Measurements from ENCODE around the gene MYO1A. TPM values are rescaled to one million over a fixed set of nuclear protein-coding genes. Genes with fewer than 3 reads are reported as not detected.
"Not testable (repeated sequence)": the region's sequence is repeated elsewhere in the genome, so short reads cannot be mapped to it uniquely, and the experiment has no call there.

MYO1A gene
- total RNA-seq, 3 donors from 2014 or later = 0.38 to 1.0 (median 0.71) TPM

DNA sequence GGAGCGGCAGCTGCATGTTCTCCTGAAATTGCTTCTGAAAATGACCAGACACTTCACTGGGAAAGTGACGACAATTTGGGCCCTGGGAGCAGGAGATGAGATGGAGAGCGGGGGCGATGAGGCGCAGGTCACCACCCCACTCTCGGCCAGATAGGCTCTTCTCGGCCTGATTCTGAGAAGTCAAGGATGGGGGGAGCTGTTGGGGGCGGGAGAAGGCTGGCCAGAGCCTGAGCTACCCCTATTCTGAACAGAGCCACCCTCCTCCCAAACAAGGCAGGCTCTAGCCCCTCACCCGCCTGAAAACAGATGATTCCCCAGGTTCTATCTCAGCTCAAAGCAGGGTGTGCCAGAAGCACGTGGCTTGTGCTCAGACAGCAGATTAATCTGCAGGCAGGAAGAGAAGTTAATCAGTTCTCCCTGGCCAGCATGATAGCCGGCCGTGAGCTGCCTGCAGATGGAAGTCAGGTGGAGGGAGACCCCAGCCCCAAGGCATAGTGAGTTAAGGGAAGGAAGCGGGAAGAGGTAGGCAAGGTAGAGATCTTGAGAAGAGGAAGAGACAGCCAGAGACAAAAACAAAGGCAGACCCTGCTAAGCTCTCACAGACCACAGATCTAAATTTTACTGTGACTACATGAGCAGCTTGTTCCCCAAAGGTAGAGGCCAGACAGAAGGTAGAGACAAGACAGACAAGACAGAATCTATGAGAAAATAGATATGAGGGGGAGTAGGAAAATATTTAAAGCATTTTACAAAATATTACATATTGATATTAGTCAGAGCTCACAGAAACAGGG, 22.7 kb downstream of the MYO1A start:
- ATAC-seq (peak; percentile 64 to 70), DNase-seq (no peak)
- Mint-ChIP-seq H3K9me3 (no peaks in the 10 kb centered on the region), H3K36me3 (ENCODE audit: insufficient read depth) (no peaks in the 10 kb centered on the region), H3K4me1 (ENCODE audit: low read depth) (peaks cover 48% of the 10 kb centered on the region), H3K4me3 (peak overlapping the region; percentile 48), H3K27me3 (ENCODE audit: low read depth) (no peaks in the 10 kb centered on the region)

DNA sequence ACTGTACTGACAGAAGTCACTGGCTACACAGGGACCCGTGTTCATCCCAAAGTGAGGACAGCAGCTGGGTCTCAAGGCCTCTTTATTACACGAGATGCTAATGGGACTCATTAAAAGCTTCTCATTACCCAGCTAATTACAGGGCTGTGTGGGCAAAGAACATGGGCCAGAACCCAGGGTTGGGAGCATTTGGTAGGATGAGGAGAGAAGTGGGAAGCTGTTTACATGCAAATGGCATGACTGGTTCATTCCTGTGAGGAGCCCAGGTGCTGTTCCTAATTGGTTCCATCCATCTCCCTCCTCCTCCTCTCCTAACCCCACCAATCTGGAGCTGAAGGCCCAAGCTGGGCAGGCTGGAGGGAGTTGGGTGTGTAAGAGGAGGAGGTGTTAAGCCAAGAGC, 24.7 kb downstream of the MYO1A start:
- H3K4me3 Mint-ChIP-seq = no peak overlapping the region

DNA sequence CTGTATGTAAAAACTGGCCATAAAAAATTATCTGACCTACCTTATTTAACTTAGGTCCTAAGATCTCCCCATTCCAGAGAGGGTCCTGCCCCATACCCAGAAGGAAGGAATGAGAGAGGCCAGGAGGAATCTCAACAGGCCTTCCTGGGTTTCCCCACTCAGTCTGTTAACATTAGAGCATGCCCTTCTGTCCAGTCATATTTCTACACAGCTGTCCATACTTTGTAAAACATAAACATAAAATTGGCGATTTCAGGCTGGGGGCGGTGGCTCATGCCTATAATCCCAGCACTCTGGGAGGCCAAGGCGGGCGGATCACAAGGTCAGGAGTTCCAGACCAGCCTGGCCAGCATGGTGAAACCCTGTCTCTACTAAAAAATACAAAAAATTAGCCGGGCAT, 27.6 kb downstream of the MYO1A start:
- DNase-seq; H3K27me3 Mint-ChIP-seq (ENCODE audit: low read depth); H3K9me3 Mint-ChIP-seq; ATAC-seq; H3K4me3 Mint-ChIP-seq; H3K36me3 Mint-ChIP-seq (ENCODE audit: insufficient read depth): not testable (repeated sequence)
- H3K4me1 Mint-ChIP-seq (ENCODE audit: low read depth) = peaks cover 30% of the 10 kb centered on the region

More for the DNA sequence above, 24.7 kb downstream of the MYO1A start:
- DNase-seq (no peak), ATAC-seq (no peak)
- Mint-ChIP-seq H3K4me1 (ENCODE audit: low read depth) (peaks cover 35% of the 10 kb centered on the region), H3K36me3 (ENCODE audit: insufficient read depth) (no peaks in the 10 kb centered on the region), H3K9me3 (no peaks in the 10 kb centered on the region), H3K27me3 (ENCODE audit: low read depth) (no peaks in the 10 kb centered on the region)

DNA sequence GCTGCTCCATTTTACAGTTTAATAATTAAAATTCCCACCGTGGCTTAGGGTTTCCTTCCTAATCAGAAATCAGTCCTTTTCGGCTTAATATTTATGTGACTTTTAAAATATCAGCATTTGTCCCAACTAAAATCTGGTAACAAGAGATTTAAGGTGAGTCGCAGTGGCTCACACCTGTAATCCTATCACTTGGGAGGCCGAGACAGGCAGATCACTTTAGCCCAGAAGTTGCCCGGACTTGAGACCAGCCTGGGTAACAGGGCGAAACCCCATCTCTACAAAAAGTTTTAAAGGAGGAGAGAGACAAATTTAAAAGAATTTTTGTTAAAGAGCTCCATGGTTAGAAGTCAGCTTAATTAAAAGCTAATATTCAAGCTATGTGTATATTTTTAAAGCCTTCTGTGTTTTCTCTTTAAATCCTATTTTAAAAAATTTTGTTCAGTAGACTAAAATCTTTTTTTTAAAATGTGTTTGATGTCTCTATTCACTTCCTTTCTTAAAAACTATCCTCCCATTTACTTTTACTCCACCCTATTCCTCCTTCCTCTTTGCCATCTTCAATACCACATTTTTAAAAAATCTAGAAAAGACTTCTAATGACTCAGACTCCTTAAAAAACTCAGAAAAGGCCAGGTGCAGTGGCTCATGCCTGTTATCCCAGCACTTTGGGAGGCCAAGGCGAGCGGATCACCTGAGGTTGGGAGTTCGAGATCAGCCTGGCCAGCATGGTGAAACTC, 29.8 kb downstream of the MYO1A start:
- ATAC-seq (no peak), DNase-seq (no peak)
- H3K27me3 Mint-ChIP-seq (ENCODE audit: low read depth) = peaks cover 2% of the 10 kb centered on the region
- H3K4me1 Mint-ChIP-seq (ENCODE audit: low read depth) = peaks cover 16% of the 10 kb centered on the region
- H3K9me3 Mint-ChIP-seq = no peaks in the 10 kb centered on the region
- H3K4me3 Mint-ChIP-seq = no peak overlapping the region
- no peaks in the 10 kb centered on the region for H3K36me3 Mint-ChIP-seq (ENCODE audit: insufficient read depth)

DNA sequence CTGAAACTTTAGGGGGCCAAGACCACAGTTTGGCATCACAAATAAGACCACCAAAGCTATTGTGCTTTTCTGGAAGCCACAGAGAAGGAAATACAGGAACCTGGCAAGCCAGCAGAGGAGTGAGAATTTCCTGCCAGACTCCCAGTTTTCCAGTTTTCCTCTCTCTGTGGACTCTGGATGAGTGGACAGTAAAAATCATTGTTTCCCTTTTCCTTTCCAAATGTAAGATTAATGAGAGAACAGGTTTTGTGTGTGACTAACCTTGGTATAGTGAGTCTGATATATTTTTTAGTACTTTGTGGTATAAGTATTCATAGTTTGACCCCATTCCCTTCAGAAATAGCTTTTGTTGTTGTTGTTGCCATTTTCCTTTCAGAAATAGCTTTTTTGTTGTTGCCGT, 31.0 kb downstream of the MYO1A start:
- H3K4me1 Mint-ChIP-seq (ENCODE audit: low read depth) = peaks cover 16% of the 10 kb centered on the region
- ATAC-seq (no peak), DNase-seq (no peak)
- H3K4me3 Mint-ChIP-seq = no peak overlapping the region
- no peaks in the 10 kb centered on the region for H3K9me3 Mint-ChIP-seq
- no peaks in the 10 kb centered on the region for H3K36me3 Mint-ChIP-seq (ENCODE audit: insufficient read depth)
- peaks cover 6% of the 10 kb centered on the region for H3K27me3 Mint-ChIP-seq (ENCODE audit: low read depth)

DNA sequence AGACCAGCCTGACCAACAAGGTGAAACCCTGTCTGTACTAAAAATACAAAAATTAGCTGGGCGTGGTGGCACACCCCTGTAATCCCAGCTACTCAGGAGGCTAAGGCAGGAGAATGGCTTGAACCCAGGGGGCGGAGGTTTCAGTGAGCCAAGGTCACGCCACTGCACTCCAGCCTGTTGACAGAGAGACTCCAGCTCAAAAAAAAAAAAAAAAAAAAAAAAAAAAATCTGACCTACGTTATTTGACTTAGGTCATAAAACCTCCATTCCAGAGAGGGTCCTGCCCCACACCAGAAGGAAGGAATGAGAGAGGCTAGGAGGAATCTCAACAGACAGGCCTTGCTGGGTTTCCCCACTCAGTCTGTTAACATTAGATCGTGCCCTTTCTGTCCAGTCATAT, 31.6 kb downstream of the MYO1A start:
- not testable (repeated sequence) for ATAC-seq; H3K27me3 Mint-ChIP-seq (ENCODE audit: low read depth); H3K4me3 Mint-ChIP-seq; DNase-seq; H3K9me3 Mint-ChIP-seq; H3K36me3 Mint-ChIP-seq (ENCODE audit: insufficient read depth)
- peaks cover 16% of the 10 kb centered on the region for H3K4me1 Mint-ChIP-seq (ENCODE audit: low read depth)

DNA sequence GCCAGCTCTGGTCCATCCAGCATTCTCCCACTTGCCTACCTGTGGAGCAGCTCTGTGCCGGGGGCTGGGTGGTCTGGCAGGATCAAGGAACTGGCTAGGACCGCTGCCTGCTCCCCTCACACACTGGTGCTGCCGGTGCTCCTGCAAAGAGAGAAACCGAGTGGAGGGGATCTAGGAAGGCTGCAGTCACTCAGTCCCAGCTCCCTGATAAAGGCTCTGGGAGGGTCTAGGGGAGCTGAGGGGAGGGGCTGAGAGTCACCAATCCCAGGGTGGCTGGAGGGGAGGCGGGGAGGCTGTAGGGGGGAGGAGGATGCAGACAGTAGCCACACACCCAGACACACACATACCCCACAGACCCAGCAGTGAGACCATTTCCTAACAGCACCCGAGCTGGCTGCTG, 33.6 kb downstream of the MYO1A start, which contains the start of gene TAC3:
TAC3 (minus strand) TSS at position 182 of the 400 bp plus-strand sequence. CDS start 732 bp downstream, outside the sequence.
- H3K4me1 Mint-ChIP-seq (ENCODE audit: low read depth) = peaks cover 30% of the 10 kb centered on the region
- no peak for DNase-seq
- H3K4me3 Mint-ChIP-seq = no peak within 1 kb of the TSS
- no peak for ATAC-seq
- peaks cover 7% of the 10 kb centered on the region for H3K27me3 Mint-ChIP-seq (ENCODE audit: low read depth)
- H3K36me3 Mint-ChIP-seq (ENCODE audit: insufficient read depth) = no peaks in the 10 kb centered on the region
- H3K9me3 Mint-ChIP-seq = no peaks in the 10 kb centered on the region

DNA sequence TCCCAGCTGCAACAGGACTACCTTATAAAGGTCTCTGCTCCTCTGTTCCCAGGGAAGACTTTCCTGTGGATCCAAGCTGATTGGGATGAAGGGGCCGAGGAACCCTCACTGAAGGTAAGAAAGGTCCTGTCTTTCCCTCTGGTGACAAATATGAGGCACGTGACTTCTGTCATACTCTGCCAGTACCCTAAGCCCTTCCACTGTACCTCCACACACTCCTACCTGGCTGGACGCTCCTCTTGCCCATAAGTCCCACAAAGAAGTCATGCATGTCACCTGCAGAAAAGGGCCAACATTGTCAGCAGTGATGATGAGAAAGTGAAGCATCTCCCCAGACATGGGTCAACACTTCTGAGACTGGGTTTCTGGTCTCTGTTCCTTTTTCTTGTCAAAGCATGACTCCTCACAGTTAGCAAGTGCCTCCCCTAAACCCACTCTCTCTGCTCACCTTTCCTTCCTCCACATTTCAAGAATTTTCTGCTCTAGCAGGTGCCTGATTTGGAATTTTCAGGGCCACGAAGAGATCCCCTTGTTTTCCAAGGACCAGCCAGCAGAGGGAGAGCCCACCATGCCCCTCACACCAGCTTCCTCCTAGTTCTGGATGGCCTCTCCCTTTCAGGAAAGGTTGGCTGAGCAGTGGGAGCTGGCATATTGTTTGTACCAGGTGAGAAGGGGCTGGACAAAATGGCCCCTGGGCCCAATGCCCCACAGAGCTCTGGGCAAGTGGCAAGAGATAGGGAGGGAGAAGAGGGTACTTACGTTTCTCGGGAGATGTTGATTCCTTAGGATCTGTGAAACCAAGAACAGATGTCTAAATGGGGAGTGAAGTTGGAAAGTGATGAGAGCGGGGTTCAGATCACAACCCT, 37.1 kb downstream of the MYO1A start:
- no peak for ATAC-seq
- H3K4me1 Mint-ChIP-seq (ENCODE audit: low read depth) = peaks cover 31% of the 10 kb centered on the region
- H3K4me3 Mint-ChIP-seq = no peak overlapping the region
- H3K27me3 Mint-ChIP-seq (ENCODE audit: low read depth) = peaks cover 7% of the 10 kb centered on the region
- DNase-seq = no peak
- H3K36me3 Mint-ChIP-seq (ENCODE audit: insufficient read depth) = no peaks in the 10 kb centered on the region
- no peaks in the 10 kb centered on the region for H3K9me3 Mint-ChIP-seq

DNA sequence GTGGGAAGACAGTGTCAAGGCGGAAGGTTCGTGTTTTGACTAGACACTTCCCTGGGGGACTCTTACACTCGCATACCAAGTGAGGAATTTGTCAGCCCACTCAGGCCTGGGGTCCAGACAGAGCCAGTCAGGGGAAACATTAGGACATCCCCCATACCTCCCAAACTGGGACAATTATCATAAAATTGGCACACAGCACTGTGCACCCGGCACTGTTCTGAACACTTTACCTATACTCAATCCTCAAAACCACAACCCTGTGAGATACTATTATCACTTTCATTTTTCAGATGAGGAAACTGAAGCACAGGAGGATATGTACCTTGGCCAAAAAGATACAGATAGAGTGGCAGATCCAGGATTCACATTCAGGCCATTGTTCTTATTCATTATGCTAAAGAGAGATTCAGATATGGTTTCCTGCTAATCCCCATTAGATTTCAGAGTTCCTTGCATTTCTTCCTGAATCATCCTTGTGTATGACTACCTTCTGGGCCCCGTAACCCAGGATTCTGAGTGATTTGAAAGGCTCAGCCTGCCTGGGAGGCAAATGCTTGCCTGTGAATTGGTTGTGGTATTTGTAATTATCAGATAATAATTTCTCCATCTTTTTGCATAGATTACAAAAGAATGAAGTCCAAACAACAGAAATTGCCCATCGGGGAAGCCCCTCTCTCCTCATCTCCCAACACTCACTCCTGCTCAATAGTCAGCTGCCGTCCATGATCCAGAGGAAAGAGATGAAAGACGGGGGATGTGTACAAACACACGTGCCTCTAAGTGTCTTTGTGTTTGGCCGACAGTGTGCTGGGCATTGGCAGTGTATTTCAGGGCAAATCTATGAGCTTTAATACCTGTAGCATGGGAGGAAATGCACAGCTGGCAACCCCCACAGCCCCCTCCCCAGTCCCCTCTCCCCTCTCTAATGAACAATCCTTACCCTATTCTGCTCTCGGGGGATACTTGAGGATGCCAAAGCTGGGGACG, 38.2 kb downstream of the MYO1A start:
- Mint-ChIP-seq H3K4me3 (peak overlapping the region; percentile 30), H3K4me1 (ENCODE audit: low read depth) (peaks cover 41% of the 10 kb centered on the region), H3K9me3 (no peaks in the 10 kb centered on the region), H3K36me3 (ENCODE audit: insufficient read depth) (no peaks in the 10 kb centered on the region), H3K27me3 (ENCODE audit: low read depth) (peaks cover 7% of the 10 kb centered on the region)
- ATAC-seq (peak; percentile 69 to 78), DNase-seq (no peak)

DNA sequence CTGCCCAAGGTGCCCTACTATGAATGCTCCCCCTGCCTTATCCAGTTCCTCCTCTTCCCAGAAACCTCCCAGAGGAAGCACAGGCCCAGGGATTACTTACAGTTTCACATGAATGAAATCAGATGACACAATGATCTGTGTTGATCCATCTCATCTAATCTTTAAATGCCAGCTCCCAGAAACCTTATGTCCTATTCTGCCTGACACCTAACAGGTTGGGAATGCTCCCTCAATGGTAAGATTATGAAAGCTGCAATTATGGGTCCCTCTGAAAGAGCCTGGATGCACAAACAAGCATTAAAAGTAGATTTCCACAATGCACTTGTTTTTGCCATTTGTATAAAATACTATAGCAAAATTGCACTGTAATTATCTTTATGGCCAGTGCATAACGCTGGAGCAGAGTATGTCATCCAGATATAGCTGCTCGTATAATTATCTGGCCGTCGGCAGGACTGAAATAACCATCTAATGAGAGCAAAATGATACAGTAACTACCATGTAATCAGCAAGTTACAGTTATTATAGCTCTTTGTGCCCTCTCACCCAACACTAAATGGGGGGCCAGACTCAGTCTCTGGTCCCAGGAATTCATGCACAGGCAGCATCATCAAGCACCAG, 39.2 kb downstream of the MYO1A start:
- no peaks in the 10 kb centered on the region for H3K9me3 Mint-ChIP-seq

DNA sequence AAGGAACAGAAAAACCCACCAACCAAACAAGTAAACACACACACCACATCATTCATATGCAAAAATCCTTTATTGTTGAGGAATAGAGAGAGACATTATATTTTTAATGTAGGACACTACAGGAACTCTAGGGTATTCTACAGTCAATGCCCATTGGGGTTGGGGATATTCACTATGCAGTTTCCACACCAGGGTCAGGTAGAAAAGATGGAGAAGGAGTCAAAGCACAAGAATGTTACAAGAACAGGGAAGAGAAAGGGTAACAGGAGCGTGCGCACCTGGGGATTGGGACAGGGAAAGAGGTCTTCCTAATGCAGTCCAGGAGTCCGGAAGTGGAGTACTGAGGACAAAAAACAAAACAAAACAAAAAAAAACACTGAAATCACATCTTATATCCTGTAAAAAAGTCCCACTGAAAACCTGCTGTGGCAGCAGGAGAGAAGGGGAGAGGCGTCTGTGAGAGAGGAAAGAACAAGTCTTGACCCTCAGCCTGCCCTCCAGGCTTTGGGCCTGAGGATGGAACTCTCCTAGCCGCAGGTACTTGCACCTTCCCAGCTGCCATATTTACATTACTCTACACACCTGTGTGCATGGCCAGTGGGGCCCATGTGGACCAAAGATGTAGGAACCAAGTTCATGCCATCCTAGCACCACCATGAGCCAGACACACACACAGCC, 39.8 kb downstream of the MYO1A start:
- Mint-ChIP-seq H3K36me3 (ENCODE audit: insufficient read depth) (peaks cover 3% of the 10 kb centered on the region), H3K27me3 (ENCODE audit: low read depth) (peaks cover 6% of the 10 kb centered on the region), H3K9me3 (no peaks in the 10 kb centered on the region), H3K4me1 (ENCODE audit: low read depth) (peaks cover 49% of the 10 kb centered on the region), H3K4me3 (no peak overlapping the region)
- DNase-seq = no peak
- ATAC-seq = no peak

More for the DNA sequence above, 39.2 kb downstream of the MYO1A start:
- H3K4me3 Mint-ChIP-seq = no peak overlapping the region
- DNase-seq = no peak
- peaks cover 7% of the 10 kb centered on the region for H3K27me3 Mint-ChIP-seq (ENCODE audit: low read depth)
- ATAC-seq = no peak
- H3K36me3 Mint-ChIP-seq (ENCODE audit: insufficient read depth) = no peaks in the 10 kb centered on the region
- peaks cover 43% of the 10 kb centered on the region for H3K4me1 Mint-ChIP-seq (ENCODE audit: low read depth)

DNA sequence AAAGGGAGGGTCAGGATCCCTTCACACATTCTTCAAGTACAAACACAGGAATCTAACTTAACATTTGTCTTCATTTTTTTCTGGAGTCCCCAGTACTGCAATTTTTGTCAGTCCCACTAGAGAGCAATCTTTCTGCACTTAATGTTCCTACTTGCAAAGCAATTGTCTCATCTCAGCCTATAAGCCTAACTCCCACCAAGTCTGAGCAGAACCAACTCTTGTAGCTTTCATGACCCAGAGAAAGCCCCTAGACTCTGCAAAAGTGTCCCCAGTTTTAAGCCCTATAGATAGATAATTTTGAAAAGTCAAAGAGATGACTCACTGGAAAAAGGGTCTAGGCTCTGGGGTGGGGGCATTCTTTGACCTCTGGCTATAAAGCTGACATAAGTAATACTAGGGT, 41.8 kb downstream of the MYO1A start:
- DNase-seq = no peak
- no peak overlapping the region for H3K4me3 Mint-ChIP-seq
- peaks cover 17% of the 10 kb centered on the region for H3K36me3 Mint-ChIP-seq (ENCODE audit: insufficient read depth)
- no peaks in the 10 kb centered on the region for H3K27me3 Mint-ChIP-seq (ENCODE audit: low read depth)
- peaks cover 59% of the 10 kb centered on the region for H3K4me1 Mint-ChIP-seq (ENCODE audit: low read depth)
- H3K9me3 Mint-ChIP-seq = no peaks in the 10 kb centered on the region
- peak in 1 of 2 donors; percentile 20 for ATAC-seq
